Body of pancreas (tissue), 4 donors: ENCODE results near the gene TXNDC15. TPM values are rescaled to one million over a fixed set of nuclear protein-coding genes. Genes with fewer than 3 reads are reported as not detected.
A peak's percentile ranks its signal among the peaks of the same experiment; 100 is the strongest.

Source experiments
- ATAC-seq: fragments of 150-250 bp; one replicate; pipeline ENCODE4 v1.9.1; 2016
- DNase-seq, 4 donors: peaks; one replicate each; pipeline ENCODE4 v3.0.0-alpha.2; 2019
- H3K27ac ChIP-seq, 4 donors: fragments of 200-600 bp; sonication (generic); 1 replicate in 3 of 4; 2 replicates in 1 of 4; pipeline versions ENCODE4 v1.5.1 to v1.6.1; 2016 to 2019; ENCODE audit warnings: mild to moderate bottlenecking in 1 of 4, mixed read lengths in 1 of 4, moderate library complexity in 1 of 4
- H3K27me3 ChIP-seq, 2 donors: fragments of 200-600 bp; sonication (generic); one replicate each; pipeline ENCODE4 v1.6.0; 2016; ENCODE audit warnings: mild to moderate bottlenecking in 1 of 2
- H3K36me3 ChIP-seq, 2 donors: fragments of 200-600 bp; sonication (generic); replicated peaks in 1 of 2; 2 replicates each; pipeline ENCODE4 v1.5.1; 2016; ENCODE audit warnings: low read depth in 2 of 2; ENCODE audit not compliant: insufficient read depth in 1 of 2
- H3K4me1 ChIP-seq: fragments of 200-600 bp; sonication (generic); one replicate; pipeline ENCODE4 v1.6.0; 2016
- H3K4me3 ChIP-seq, 2 donors: fragments of 200-600 bp; sonication (generic); 1 replicate in 1 of 2; 2 replicates in 1 of 2; pipeline ENCODE4 v1.5.1; 2016 to 2019
- H3K9me3 ChIP-seq, 3 donors: fragments of 200-600 bp; sonication (generic); 1 replicate in 2 of 3; 2 replicates in 1 of 3; pipeline ENCODE4 v1.5.1; 2016
- CTCF ChIP-seq, 7 experiments: fragments of 450-650 bp in 4 of 7; fragments of 200-600 bp in 3 of 7; sonication (generic) in 3 of 7; IDR thresholded peaks; one replicate each; pipeline ENCODE4 v1.5.1; 2016 to 2019; ENCODE audit warnings: antibody characterized with exemption in 7 of 7
- POLR2A ChIP-seq, 3 donors: fragments of 450-650 bp; IDR thresholded peaks; one replicate each; pipeline ENCODE4 v1.6.1; 2016; ENCODE audit warnings: antibody characterized with exemption in 3 of 3, mild to moderate bottlenecking in 2 of 3
- WGBS, 2 donors: methylation state at CpG; one replicate each; pipeline ENCODE4 v1.1.5; 2017; 5-methylcytosine and 5-hydroxymethylcytosine counted together
- intact Hi-C: fragments of 100-400 bp; cut with DNase I; formaldehyde crosslinking; loops from one replicate; pipeline ENCODE4 v1.15.1; 2023
- total RNA-seq, 2 donors: library from RNA; depleted of rRNA; stranded (reverse); fragments of >200 nt; gene quantifications; one replicate each; pipeline ENCODE4 v1.1.0, GENCODE V29; 2016

Gene TXNDC15
- total RNA-seq, 2 donors from 2014 or later, result 50.4 to 74.5 TPM

GRCh38 chr5:134911285-134912206 is 37.4 kb downstream of the TXNDC15 start:
- no peaks in the 10 kb centered on the region for H3K27me3 ChIP-seq
- WGBS, 2 donors, result 82 to 86% methylated on average over 8 of the region's 8 CpGs
- no peak for TF ChIP-seq POLR2A (IDR thresholded peaks at IDR 0.05)
- H3K9me3 ChIP-seq, result no peaks in the 10 kb centered on the region
- ATAC-seq (no peak), DNase-seq (no peak)
- no peaks in the 10 kb centered on the region for H3K4me1 ChIP-seq
- H3K36me3 ChIP-seq, result peaks cover 3 to 16% of the 10 kb centered on the region in 2 donors
- H3K4me3 ChIP-seq, result no peak overlapping the region
- intact Hi-C loops, result loop anchor here (10.0 kb wide), 1 partner anchor 283 kb away; no protein-coding TSS in a partner anchor
- no peak overlapping the region for H3K27ac ChIP-seq

DNA sequence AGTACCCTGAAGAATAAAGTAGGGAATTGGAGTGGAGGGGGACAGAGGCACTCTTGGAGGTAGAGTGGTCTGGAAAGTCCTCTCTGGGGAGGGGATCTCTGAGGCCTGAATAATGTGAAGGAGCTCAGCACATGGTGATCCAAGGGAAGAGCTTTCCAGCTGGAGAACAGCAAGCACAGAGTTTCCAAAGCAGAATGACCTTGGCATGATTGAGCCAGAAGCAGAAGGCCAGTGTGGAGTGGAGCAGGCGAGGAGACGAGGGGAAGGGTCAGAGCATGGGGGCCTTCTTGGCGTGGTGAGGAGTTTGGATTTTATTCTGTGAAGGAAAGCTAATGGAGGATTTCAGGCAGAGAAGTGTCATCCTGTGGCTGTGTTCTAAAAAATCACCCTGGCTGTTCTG is 39.1 kb downstream of the TXNDC15 start:
- no peaks in the 10 kb centered on the region for H3K27me3 ChIP-seq
- ATAC-seq (no peak), DNase-seq (no peak)
- no peak overlapping the region for H3K27ac ChIP-seq
- 73 to 87% methylated on average over 3 of the region's 3 CpGs for WGBS, 2 donors
- H3K4me3 ChIP-seq, result no peak overlapping the region
- peaks cover 6% of the 10 kb centered on the region for H3K4me1 ChIP-seq
- no peaks in the 10 kb centered on the region for H3K9me3 ChIP-seq
- intact Hi-C loops, result loop anchor here (10.0 kb wide), 1 partner anchor 282 kb away; no protein-coding TSS in a partner anchor
- no peak for TF ChIP-seq CTCF (IDR thresholded peaks at IDR 0.05)
- no peak for TF ChIP-seq POLR2A (IDR thresholded peaks at IDR 0.05)
- H3K36me3 ChIP-seq, result peaks cover 3 to 16% of the 10 kb centered on the region in 2 donors

DNA sequence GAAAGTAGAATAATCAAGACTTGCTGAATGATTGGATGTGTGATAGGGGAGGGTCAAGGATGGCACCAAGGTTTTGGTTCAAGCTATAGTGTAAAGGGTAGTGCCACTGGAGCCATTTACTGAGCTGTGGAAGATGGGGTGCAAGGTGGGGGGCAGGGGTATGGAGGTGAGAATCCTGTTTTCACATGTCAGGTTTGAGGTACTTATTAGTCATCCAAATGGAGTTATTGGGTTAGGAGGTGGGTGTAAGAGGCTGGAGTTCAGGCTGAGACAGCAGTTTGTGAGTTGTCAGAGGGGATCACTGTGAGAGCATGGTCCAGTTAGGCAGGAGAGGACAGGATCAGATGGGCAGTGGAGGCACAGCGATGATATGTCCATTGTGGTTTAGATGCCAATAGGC is 39.6 kb downstream of the TXNDC15 start:
- DNase-seq (no peak), ATAC-seq (no peak)
- H3K36me3 ChIP-seq, result peaks cover 3 to 16% of the 10 kb centered on the region in 2 donors
- peaks cover 6% of the 10 kb centered on the region for H3K4me1 ChIP-seq
- intact Hi-C loops, result loop anchor here (10.0 kb wide), 1 partner anchor 281 kb away; no protein-coding TSS in a partner anchor
- H3K4me3 ChIP-seq, result no peak overlapping the region
- H3K27me3 ChIP-seq, result no peaks in the 10 kb centered on the region
- 84 to 92% methylated on average over 1 of the region's 1 CpG for WGBS, 2 donors
- H3K27ac ChIP-seq, result no peak overlapping the region
- TF ChIP-seq CTCF (IDR thresholded peaks at IDR 0.05), result no peak
- H3K9me3 ChIP-seq, result no peaks in the 10 kb centered on the region

- intact Hi-C loops, result loop anchor here (10.0 kb wide), 1 partner anchor 278 kb away; no protein-coding TSS in a partner anchor
- 79% methylated on average over 10 of the region's 10 CpGs for WGBS, 2 donors
- DNase-seq, result peak in 1 of 4 donors; percentile 12
- TF ChIP-seq CTCF (IDR thresholded peaks at IDR 0.05), result peak in 2 of 7 experiments; percentile 14 to 31
- no peak for TF ChIP-seq POLR2A (IDR thresholded peaks at IDR 0.05)
- Histone ChIP-seq H3K27me3 (no peaks in the 10 kb centered on the region), H3K27ac (no peak overlapping the region), H3K9me3 (no peaks in the 10 kb centered on the region), H3K4me3 (no peak overlapping the region), H3K4me1 (peaks cover 13% of the 10 kb centered on the region), H3K36me3 (peaks cover under 1 to 9% of the 10 kb centered on the region in 2 donors)
- no peak for ATAC-seq
Observed at GRCh38 chr5:134917070-134917815, 43.1 kb downstream of the TXNDC15 start.

DNA sequence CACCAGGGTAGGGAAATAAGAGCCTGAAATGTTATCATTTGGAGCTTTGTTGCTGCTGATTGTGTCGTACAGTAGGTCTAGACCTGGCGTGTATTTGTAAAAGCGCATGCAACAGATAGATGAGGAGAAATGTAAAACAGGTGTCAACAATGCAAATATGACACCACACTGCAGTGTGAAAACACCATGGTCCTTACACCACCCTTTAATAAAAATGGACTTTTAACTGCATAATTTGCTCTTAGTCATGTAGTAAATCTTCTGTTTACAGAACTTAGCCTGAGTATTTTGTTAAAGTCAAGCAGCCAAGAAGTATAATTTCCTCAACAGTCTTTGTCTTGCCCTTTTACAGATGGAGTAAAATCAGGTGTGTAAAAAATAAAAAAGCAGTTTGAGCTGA is 44.7 kb downstream of the TXNDC15 start:
- intact Hi-C loops, result loop anchor here (10.0 kb wide), 1 partner anchor 276 kb away; no protein-coding TSS in a partner anchor
- no peak for TF ChIP-seq POLR2A (IDR thresholded peaks at IDR 0.05)
- TF ChIP-seq CTCF (IDR thresholded peaks at IDR 0.05), result no peak
- H3K27ac ChIP-seq, result no peak overlapping the region
- H3K4me1 ChIP-seq, result peaks cover 13% of the 10 kb centered on the region
- no peak for DNase-seq
- ATAC-seq, result no peak
- peaks cover 0 to 5% of the 10 kb centered on the region in 2 donors for H3K36me3 ChIP-seq
- 85 to 86% methylated on average over 3 of the region's 3 CpGs for WGBS, 2 donors
- no peak overlapping the region for H3K4me3 ChIP-seq
- H3K9me3 ChIP-seq, result no peaks in the 10 kb centered on the region
- no peaks in the 10 kb centered on the region for H3K27me3 ChIP-seq
